HepG2 (cell line): ENCODE measurements around the gene USP34. TPM values are rescaled to one million over a fixed set of nuclear protein-coding genes. Genes with fewer than 3 reads are reported as not detected.

ENCODE experiments used
- FOSL2 ChIP-seq: sonication (generic); formaldehyde crosslinking; IDR thresholded peaks from 2 replicates; pipeline ENCODE4 v1.4.0; 2020; ENCODE audit warnings: missing genetic modification reagents
- FOXJ3 ChIP-seq: sonication (generic); formaldehyde crosslinking; IDR thresholded peaks from 2 replicates; pipeline ENCODE4 v1.4.0; 2020; ENCODE audit warnings: missing genetic modification reagents, mild to moderate bottlenecking, borderline replicate concordance
- GFI1 ChIP-seq: sonication (generic); formaldehyde crosslinking; IDR thresholded peaks from 2 replicates; pipeline ENCODE4 v1.5.0; 2020; ENCODE audit warnings: missing genetic modification reagents, mild to moderate bottlenecking, borderline replicate concordance
- HDAC1 ChIP-seq: sonication (generic); formaldehyde crosslinking; IDR thresholded peaks from 2 replicates; pipeline ENCODE4 v1.5.1; 2020; ENCODE audit warnings: mild to moderate bottlenecking, missing genetic modification reagents
- HDAC2 ChIP-seq: sonication (generic); formaldehyde crosslinking; IDR thresholded peaks from 2 replicates; pipeline ENCODE4 v1.4.0; 2020; ENCODE audit warnings: missing genetic modification reagents
- HOXA3 ChIP-seq: sonication (generic); formaldehyde crosslinking; IDR thresholded peaks from 2 replicates; pipeline ENCODE4 v1.5.0; 2020; ENCODE audit warnings: missing genetic modification reagents
- ONECUT2 ChIP-seq: sonication (generic); formaldehyde crosslinking; IDR thresholded peaks from 2 replicates; pipeline ENCODE4 v1.4.0; 2020; ENCODE audit warnings: missing genetic modification reagents
- REXO4 ChIP-seq: sonication (generic); formaldehyde crosslinking; IDR thresholded peaks from 2 replicates; pipeline ENCODE4 v1.8.0; 2022; ENCODE audit warnings: missing genetic modification reagents, mild to moderate bottlenecking, borderline replicate concordance
- SAFB2 ChIP-seq: sonication (generic); formaldehyde crosslinking; IDR thresholded peaks from 2 replicates; pipeline ENCODE4 v1.5.1; 2020; ENCODE audit warnings: missing genetic modification reagents, low read depth, mild to moderate bottlenecking, borderline replicate concordance
- SKI ChIP-seq: fragments of 450-650 bp; IDR thresholded peaks from one replicate; pipeline ENCODE4 v1.6.1; 2018; ENCODE audit warnings: mild to moderate bottlenecking; ENCODE audit not compliant: partially characterized antibody
- TFE3 ChIP-seq: IDR thresholded peaks from 2 replicates; pipeline ENCODE4 v1.6.1; 2016
- TGIF2 ChIP-seq: IDR thresholded peaks from 2 replicates; pipeline ENCODE4 v1.6.1; 2016; ENCODE audit warnings: control low read depth, missing compliant biosample characterization
- TOPORS ChIP-seq: sonication (generic); formaldehyde crosslinking; IDR thresholded peaks from 2 replicates; pipeline ENCODE4 v1.8.0; 2023; ENCODE audit warnings: mild to moderate bottlenecking, missing genetic modification reagents
- ZBTB26 ChIP-seq: IDR thresholded peaks from 2 replicates; pipeline ENCODE4 v1.6.1; 2016; ENCODE audit warnings: missing compliant biosample characterization, missing genetic modification reagents, borderline replicate concordance
- ZBTB46 ChIP-seq: sonication (generic); formaldehyde crosslinking; IDR thresholded peaks from 2 replicates; pipeline ENCODE4 v1.4.0; 2020; ENCODE audit warnings: mild to moderate bottlenecking, missing genetic modification reagents, borderline replicate concordance
- ZNF160 ChIP-seq: sonication (generic); formaldehyde crosslinking; IDR thresholded peaks from 2 replicates; pipeline ENCODE4 v1.8.0; 2022; ENCODE audit warnings: mild to moderate bottlenecking, inconsistent platforms, missing genetic modification reagents
- ZNF3 ChIP-seq: IDR thresholded peaks from 2 replicates; pipeline ENCODE4 v1.7.0; 2017; ENCODE audit warnings: inconsistent platforms
- ZNF432 ChIP-seq: sonication (generic); formaldehyde crosslinking; IDR thresholded peaks from 2 replicates; pipeline ENCODE4 v1.5.0; 2020; ENCODE audit warnings: missing genetic modification reagents, mild to moderate bottlenecking, borderline replicate concordance
- ZNF614 ChIP-seq: IDR thresholded peaks from 2 replicates; pipeline ENCODE4 v1.6.1; 2018; ENCODE audit warnings: missing biosample characterization, missing genetic modification reagents, inconsistent platforms, borderline replicate concordance
- ZNF652 ChIP-seq: IDR thresholded peaks from 2 replicates; pipeline ENCODE4 v1.6.1; 2016; ENCODE audit warnings: low read depth, borderline replicate concordance
- ZNF713 ChIP-seq: sonication (generic); formaldehyde crosslinking; IDR thresholded peaks from 2 replicates; pipeline ENCODE4 v1.4.0; 2020; ENCODE audit warnings: mild to moderate bottlenecking, missing genetic modification reagents
- ZNF883 ChIP-seq: sonication (generic); formaldehyde crosslinking; IDR thresholded peaks from 2 replicates; pipeline ENCODE4 v1.5.1; 2020; ENCODE audit warnings: mild to moderate bottlenecking, missing genetic modification reagents; ENCODE audit errors: not compliant biosample characterization
- ZSCAN25 ChIP-seq: sonication (generic); formaldehyde crosslinking; IDR thresholded peaks from 2 replicates; pipeline ENCODE4 v1.8.0; 2022; ENCODE audit warnings: mild to moderate bottlenecking, missing genetic modification reagents
- polyA plus RNA-seq, 8 experiments: library from polyadenylated mRNA; depleted of rRNA in 3 of 8; stranded (reverse) in 7 of 8; unstranded in 1 of 8; fragments of >200 nt; fragmentation: Illumina TruSeq in 4 of 8; extraction: Trizol in 4 of 8; gene quantifications; 2 replicates each; pipeline versions ENCODE4 v1.2.1 to v1.2.3, GENCODE V29; 2011 to 2016; ENCODE audit warnings: low read depth in 4 of 8, missing spikeins in 1 of 8, mixed read lengths in 1 of 8; ENCODE audit not compliant: insufficient read depth in 1 of 8
- total RNA-seq, 5 experiments: library from RNA; depleted of rRNA; stranded (reverse); fragments of >200 nt; fragmentation: Illumina TruSeq; extraction: Trizol; gene quantifications; 2 replicates each; pipeline ENCODE4 v1.2.3, GENCODE V29; 2016; ENCODE audit warnings: low read depth in 1 of 5
- TF ChIP-seq, protein P1 (sequence below): IDR thresholded peaks from 2 replicates; pipeline ENCODE4 v1.6.1; 2016; ENCODE audit warnings: low read depth, control low read depth

Gene USP34
- total and polyA plus RNA-seq, 2 of the 13 experiments (the other 11 are each of a cell fraction or from before 2014, with no cell fraction given): 99.2 to 100 TPM

DNA sequence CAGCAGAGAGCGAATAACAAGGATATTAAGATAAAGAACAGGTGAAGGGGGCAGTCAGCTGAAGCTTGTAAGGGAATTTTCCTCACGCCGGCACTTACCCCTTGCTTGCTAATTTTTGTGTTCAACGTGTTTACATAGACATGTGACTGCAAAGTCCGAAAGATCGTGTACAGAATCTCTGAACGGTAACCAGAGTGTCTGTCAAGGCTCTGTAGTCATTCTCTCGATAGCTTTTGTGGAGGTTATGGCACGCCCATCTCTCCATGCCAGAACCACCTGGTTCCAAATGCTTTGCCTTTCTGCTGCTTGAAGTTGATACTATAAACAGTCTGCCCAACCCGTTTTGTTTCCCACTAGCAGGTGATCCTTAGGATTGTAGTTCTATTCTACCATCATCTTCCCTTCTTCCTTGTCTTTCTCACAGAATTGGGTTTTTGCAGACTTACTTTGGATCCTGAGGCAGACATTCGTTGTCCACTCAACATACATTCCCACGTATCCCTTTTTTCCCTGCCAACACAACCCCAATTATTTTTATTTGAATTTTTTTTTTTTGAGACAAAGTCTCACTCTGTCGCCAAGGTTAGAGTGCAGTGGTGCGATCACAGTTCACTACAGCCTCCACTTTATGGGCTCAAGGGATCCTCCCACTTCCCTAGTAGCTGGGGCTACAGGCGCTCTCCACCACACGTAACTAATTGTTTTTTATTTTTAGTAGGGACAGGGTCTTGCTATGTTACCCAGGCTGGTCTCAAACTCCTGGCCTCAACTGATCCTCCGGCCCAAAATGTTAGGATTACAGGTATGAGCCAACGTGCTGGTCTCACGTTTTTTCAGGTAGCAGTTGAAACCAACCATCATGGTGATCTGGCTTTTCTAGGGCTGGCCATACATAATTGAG lies 1.3 kb upstream of the USP34 start (continued):
- no peak for TF ChIP-seq ZNF432 (CRISPR knock-in tag)
- no peak for TF ChIP-seq HOXA3 (CRISPR knock-in tag)
- TF ChIP-seq SAFB2 (CRISPR knock-in tag): no peak
- no peak for TF ChIP-seq ZNF614
- TF ChIP-seq ONECUT2 (CRISPR knock-in tag): peak; percentile 11; the same call in 1 of the 2 replicates
- TF ChIP-seq ZNF713 (CRISPR knock-in tag): no peak
- TF ChIP-seq REXO4 (CRISPR knock-in tag): no peak
- TF ChIP-seq ZBTB46 (CRISPR knock-in tag): no peak
- TF ChIP-seq SKI: peak; percentile 30
- no peak for TF ChIP-seq ZNF160 (CRISPR knock-in tag)
- TF ChIP-seq TOPORS (CRISPR knock-in tag): peak; percentile 20; the same call in 1 of the 2 replicates
- TF ChIP-seq GFI1 (CRISPR knock-in tag): no peak
- TF ChIP-seq FOSL2 (CRISPR knock-in tag): peak; percentile 16; the same call in 1 of the 2 replicates
- no peak; the same call in 1 of the 2 replicates for TF ChIP-seq FOXJ3
- peak; percentile 34; the same call in 1 of the 2 replicates for TF ChIP-seq HDAC2 (CRISPR knock-in tag)
- TF ChIP-seq TFE3: peak; percentile 85
- no peak; the same call in 1 of the 2 replicates for TF ChIP-seq TGIF2
- peak; percentile 84; the same call in 1 of the 2 replicates for TF ChIP-seq ZNF3 (CRISPR knock-in tag)
- no peak for TF ChIP-seq HDAC1 (CRISPR knock-in tag)
- TF ChIP-seq ZBTB26 (CRISPR knock-in tag): no peak
- no peak; the same call in 1 of the 2 replicates for TF ChIP-seq ZSCAN25 (CRISPR knock-in tag)
- TF ChIP-seq, protein P1, sequence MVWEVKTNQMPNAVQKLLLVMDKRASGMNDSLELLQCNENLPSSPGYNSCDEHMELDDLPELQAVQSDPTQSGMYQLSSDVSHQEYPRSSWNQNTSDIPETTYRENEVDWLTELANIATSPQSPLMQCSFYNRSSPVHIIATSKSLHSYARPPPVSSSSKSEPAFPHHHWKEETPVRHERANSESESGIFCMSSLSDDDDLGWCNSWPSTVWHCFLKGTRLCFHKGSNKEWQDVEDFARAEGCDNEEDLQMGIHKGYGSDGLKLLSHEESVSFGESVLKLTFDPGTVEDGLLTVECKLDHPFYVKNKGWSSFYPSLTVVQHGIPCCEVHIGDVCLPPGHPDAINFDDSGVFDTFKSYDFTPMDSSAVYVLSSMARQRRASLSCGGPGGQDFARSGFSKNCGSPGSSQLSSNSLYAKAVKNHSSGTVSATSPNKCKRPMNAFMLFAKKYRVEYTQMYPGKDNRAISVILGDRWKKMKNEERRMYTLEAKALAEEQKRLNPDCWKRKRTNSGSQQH (CRISPR knock-in tag): peak; percentile 50; the same call in 1 of the 2 replicates
- no peak for TF ChIP-seq ZNF883 (CRISPR knock-in tag)
- no peak for TF ChIP-seq ZNF652 (CRISPR knock-in tag)
